GM23338 (cell line): ENCODE results near the gene STK32C.

Source experiments
- EZH2 ChIP-seq: fragments of 200-600 bp; sonication (generic); IDR thresholded peaks from one replicate; pipeline ENCODE4 v1.8.0; 2017; ENCODE audit warnings: antibody characterized with exemption, mild to moderate bottlenecking, low read depth; ENCODE audit not compliant: unreplicated experiment
- NANOG ChIP-seq: IDR thresholded peaks from 2 replicates; pipeline ENCODE4 v1.6.1; 2016; ENCODE audit warnings: antibody characterized with exemption, borderline replicate concordance
- TF ChIP-seq, protein P1 (sequence below), 2 experiments: fragments of 200-600 bp in 1 of 2; sonication (generic) in 1 of 2; conservative IDR thresholded peaks; 2 replicates each; pipeline versions ENCODE4 v1.5.1 to v1.6.1; 2016 to 2017; ENCODE audit warnings: antibody characterized with exemption in 2 of 2, low read depth in 2 of 2, mild to moderate bottlenecking in 2 of 2, moderate library complexity in 1 of 2

DNA sequence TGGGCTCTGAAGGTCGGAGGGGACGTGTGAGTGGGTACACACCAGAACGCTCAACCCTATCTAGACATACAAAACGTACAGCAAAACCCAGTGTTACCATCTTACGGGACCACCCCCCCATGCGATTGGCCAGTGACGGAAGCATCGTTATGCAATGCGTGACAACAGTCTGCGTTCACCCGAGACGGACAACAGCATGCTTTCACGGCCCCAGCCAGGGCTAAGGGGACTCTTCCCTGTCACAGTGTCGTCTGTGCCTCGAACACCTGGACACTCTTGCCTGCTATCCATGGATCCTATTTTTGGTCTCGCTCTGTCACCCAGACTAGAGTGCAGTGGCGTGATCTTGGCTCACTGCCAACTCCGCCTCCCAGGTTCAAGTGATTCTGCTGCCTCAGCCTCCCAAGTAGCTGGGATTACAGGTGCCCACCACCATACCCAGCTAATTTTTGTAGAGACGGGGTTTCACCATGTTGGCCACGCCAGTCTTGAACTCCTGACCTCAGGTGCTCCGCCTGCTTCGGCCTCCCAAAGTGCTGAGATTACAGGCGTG lies 97.7 kb downstream of the STK32C start:
- TF ChIP-seq, protein P1, sequence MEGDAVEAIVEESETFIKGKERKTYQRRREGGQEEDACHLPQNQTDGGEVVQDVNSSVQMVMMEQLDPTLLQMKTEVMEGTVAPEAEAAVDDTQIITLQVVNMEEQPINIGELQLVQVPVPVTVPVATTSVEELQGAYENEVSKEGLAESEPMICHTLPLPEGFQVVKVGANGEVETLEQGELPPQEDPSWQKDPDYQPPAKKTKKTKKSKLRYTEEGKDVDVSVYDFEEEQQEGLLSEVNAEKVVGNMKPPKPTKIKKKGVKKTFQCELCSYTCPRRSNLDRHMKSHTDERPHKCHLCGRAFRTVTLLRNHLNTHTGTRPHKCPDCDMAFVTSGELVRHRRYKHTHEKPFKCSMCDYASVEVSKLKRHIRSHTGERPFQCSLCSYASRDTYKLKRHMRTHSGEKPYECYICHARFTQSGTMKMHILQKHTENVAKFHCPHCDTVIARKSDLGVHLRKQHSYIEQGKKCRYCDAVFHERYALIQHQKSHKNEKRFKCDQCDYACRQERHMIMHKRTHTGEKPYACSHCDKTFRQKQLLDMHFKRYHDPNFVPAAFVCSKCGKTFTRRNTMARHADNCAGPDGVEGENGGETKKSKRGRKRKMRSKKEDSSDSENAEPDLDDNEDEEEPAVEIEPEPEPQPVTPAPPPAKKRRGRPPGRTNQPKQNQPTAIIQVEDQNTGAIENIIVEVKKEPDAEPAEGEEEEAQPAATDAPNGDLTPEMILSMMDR (conservative IDR thresholded peaks at IDR 0.05; ENCODE audit: low read depth in 2 of 2), result no peak
- TF ChIP-seq NANOG (no peak), EZH2 (no peak)
